ENCODE data around the gene CD3D.

The CD3D gene

GRCh38 chr11:118311518-118311917 is 31.0 kb downstream of the CD3D start:
- TF ChIP-seq EP300 (IDR thresholded peaks at IDR 0.05; ENCODE audit: borderline replicate concordance) (no peak), CREB1 (IDR thresholded peaks at IDR 0.05; ENCODE audit: low read depth) (no peak), REST (IDR thresholded peaks at IDR 0.05; ENCODE audit: low read depth) (no peak), RAD21 (IDR thresholded peaks at IDR 0.05; ENCODE audit: low read depth) (no peak), TEAD4 (IDR thresholded peaks at IDR 0.05) (no peak), EGR1 (IDR thresholded peaks at IDR 0.05) (no peak), FOXM1 (IDR thresholded peaks at IDR 0.05; ENCODE audit: borderline replicate concordance, low read depth) (no peak), TCF12 (IDR thresholded peaks at IDR 0.05; ENCODE audit: low read depth) (no peak), MAX (IDR thresholded peaks at IDR 0.05) (no peak), CEBPB (IDR thresholded peaks at IDR 0.05) (no peak), TAF1 (IDR thresholded peaks at IDR 0.05; ENCODE audit: low read depth) (no peak)
- TF ChIP-seq, protein P1, sequence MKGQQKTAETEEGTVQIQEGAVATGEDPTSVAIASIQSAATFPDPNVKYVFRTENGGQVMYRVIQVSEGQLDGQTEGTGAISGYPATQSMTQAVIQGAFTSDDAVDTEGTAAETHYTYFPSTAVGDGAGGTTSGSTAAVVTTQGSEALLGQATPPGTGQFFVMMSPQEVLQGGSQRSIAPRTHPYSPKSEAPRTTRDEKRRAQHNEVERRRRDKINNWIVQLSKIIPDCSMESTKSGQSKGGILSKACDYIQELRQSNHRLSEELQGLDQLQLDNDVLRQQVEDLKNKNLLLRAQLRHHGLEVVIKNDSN (IDR thresholded peaks at IDR 0.05) = no peak

- TF ChIP-seq NFIC (IDR thresholded peaks at IDR 0.05) (no peak), ZBTB7A (IDR thresholded peaks at IDR 0.05; ENCODE audit: low read depth) (no peak), YY1 (IDR thresholded peaks at IDR 0.05; ENCODE audit: low read depth) (no peak), CEBPB (IDR thresholded peaks at IDR 0.05) (no peak), TCF12 (IDR thresholded peaks at IDR 0.05; ENCODE audit: low read depth) (no peak), CREB1 (IDR thresholded peaks at IDR 0.05; ENCODE audit: low read depth) (no peak), FOXM1 (IDR thresholded peaks at IDR 0.05; ENCODE audit: borderline replicate concordance, low read depth) (no peak), MAX (IDR thresholded peaks at IDR 0.05) (no peak), RAD21 (IDR thresholded peaks at IDR 0.05; ENCODE audit: low read depth) (no peak), TAF1 (IDR thresholded peaks at IDR 0.05; ENCODE audit: low read depth) (no peak), REST (IDR thresholded peaks at IDR 0.05; ENCODE audit: low read depth) (no peak), EP300 (IDR thresholded peaks at IDR 0.05; ENCODE audit: borderline replicate concordance) (no peak)
Measured at GRCh38 chr11:118310781-118311485, 31.6 kb downstream of the CD3D start.

DNA sequence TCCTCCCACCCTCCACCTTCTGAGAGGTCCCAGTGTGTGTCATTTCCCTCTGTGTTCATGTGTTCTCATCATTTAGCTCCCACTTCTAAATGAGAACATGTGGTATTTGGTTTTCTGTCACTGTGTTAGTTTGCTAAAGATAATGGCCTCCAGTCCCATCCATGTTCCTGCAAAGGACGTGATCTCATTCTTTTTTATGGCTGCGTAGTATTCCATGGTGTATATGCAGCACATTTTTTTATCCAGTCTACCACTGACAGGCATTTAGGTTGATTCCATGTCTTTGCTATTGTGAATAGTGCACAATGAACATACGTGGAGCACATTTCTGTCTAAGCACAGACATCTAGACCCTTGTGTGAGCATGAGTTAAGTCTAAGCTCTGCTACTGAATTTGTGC is 32.2 kb downstream of the CD3D start:
- TF ChIP-seq MAX (IDR thresholded peaks at IDR 0.05) = no peak
- no peak for TF ChIP-seq TEAD4 (IDR thresholded peaks at IDR 0.05)
- no peak for TF ChIP-seq ZBTB7A (IDR thresholded peaks at IDR 0.05; ENCODE audit: low read depth)
- TF ChIP-seq CREB1 (IDR thresholded peaks at IDR 0.05; ENCODE audit: low read depth) = no peak
- TF ChIP-seq EGR1 (IDR thresholded peaks at IDR 0.05) = no peak
- no peak for TF ChIP-seq EP300 (IDR thresholded peaks at IDR 0.05; ENCODE audit: borderline replicate concordance)
- no peak for TF ChIP-seq RAD21 (IDR thresholded peaks at IDR 0.05; ENCODE audit: low read depth)
- no peak for TF ChIP-seq CEBPB (IDR thresholded peaks at IDR 0.05)
- no peak for TF ChIP-seq YY1 (IDR thresholded peaks at IDR 0.05; ENCODE audit: low read depth)
- TF ChIP-seq FOXM1 (IDR thresholded peaks at IDR 0.05; ENCODE audit: borderline replicate concordance, low read depth) = no peak
- no peak for TF ChIP-seq TCF12 (IDR thresholded peaks at IDR 0.05; ENCODE audit: low read depth)

GRCh38 chr11:118306556-118306955 is 35.9 kb downstream of the CD3D start:
- no peak for TF ChIP-seq CEBPB (IDR thresholded peaks at IDR 0.05)
- TF ChIP-seq, protein P1 (IDR thresholded peaks at IDR 0.05) = no peak
- TF ChIP-seq REST (IDR thresholded peaks at IDR 0.05; ENCODE audit: low read depth) = no peak
- no peak for TF ChIP-seq FOXM1 (IDR thresholded peaks at IDR 0.05; ENCODE audit: borderline replicate concordance, low read depth)
- no peak for TF ChIP-seq TCF12 (IDR thresholded peaks at IDR 0.05; ENCODE audit: low read depth)
- no peak for TF ChIP-seq EP300 (IDR thresholded peaks at IDR 0.05; ENCODE audit: borderline replicate concordance)
- TF ChIP-seq ZBTB7A (IDR thresholded peaks at IDR 0.05; ENCODE audit: low read depth) = no peak
- TF ChIP-seq NFIC (IDR thresholded peaks at IDR 0.05) = no peak
- no peak for TF ChIP-seq TEAD4 (IDR thresholded peaks at IDR 0.05)
